ENCODE measurements around the gene SERINC1.
A peak's percentile ranks its signal among the peaks of the same experiment; 100 is the strongest.
"Not testable (repeated sequence)": the region's sequence is repeated elsewhere in the genome, so short reads cannot be mapped to it uniquely, and the experiment has no call there.

SERINC1 gene

GRCh38 chr6:122471107-122472021 is at the start of gene SERINC1:
TSS of gene SERINC1 (minus strand) at chr6:122471807. CDS start at chr6:122471737, 70 bp downstream.
- peak; percentile 72 to 85 for DNase-seq (ENCODE audit: low read depth in 2 of 2)

- DNase-seq (ENCODE audit: low read depth in 2 of 2), result no peak
Observed at GRCh38 chr6:122511193-122511924, 39.8 kb upstream of the SERINC1 start.

- not testable (repeated sequence) for DNase-seq (ENCODE audit: low read depth in 2 of 2)
Observed at GRCh38 chr6:122505170-122505569, 33.6 kb upstream of the SERINC1 start.

- DNase-seq (ENCODE audit: low read depth in 2 of 2), result no peak
Observed at GRCh38 chr6:122501475-122501874, 29.9 kb upstream of the SERINC1 start.

- DNase-seq (ENCODE audit: low read depth in 2 of 2), result no peak
Observed at GRCh38 chr6:122495612-122496011, 24.0 kb upstream of the SERINC1 start.

- no peak for DNase-seq (ENCODE audit: low read depth in 2 of 2)
Observed at GRCh38 chr6:122494665-122495272, 23.2 kb upstream of the SERINC1 start.

GRCh38 chr6:122491919-122492555 is 20.4 kb upstream of the SERINC1 start:
- DNase-seq (ENCODE audit: low read depth in 2 of 2), result peak; percentile 20 to 49

- DNase-seq (ENCODE audit: low read depth in 2 of 2), result no peak
Observed at GRCh38 chr6:122490607-122491006, 19.0 kb upstream of the SERINC1 start.

GRCh38 chr6:122484760-122485159 is 13.2 kb upstream of the SERINC1 start:
- no peak for DNase-seq (ENCODE audit: low read depth in 2 of 2)

- no peak for DNase-seq (ENCODE audit: low read depth in 2 of 2)
Observed at GRCh38 chr6:122482750-122483080, 11.1 kb upstream of the SERINC1 start.

- no peak for DNase-seq (ENCODE audit: low read depth in 2 of 2)
Observed at GRCh38 chr6:122476131-122476530, 4.5 kb upstream of the SERINC1 start.

GRCh38 chr6:122472022-122472340 is 374 bp upstream of the SERINC1 start:
- no peak for DNase-seq (ENCODE audit: low read depth in 2 of 2)

GRCh38 chr6:122461885-122462284 is 9.7 kb downstream of the SERINC1 start:
- no peak for DNase-seq (ENCODE audit: low read depth in 2 of 2)

- DNase-seq (ENCODE audit: low read depth in 2 of 2), result not testable (repeated sequence)
Observed at GRCh38 chr6:122459865-122460416, 11.7 kb downstream of the SERINC1 start.

GRCh38 chr6:122459240-122459639 is 12.4 kb downstream of the SERINC1 start:
- DNase-seq (ENCODE audit: low read depth in 2 of 2), result no peak

- DNase-seq (ENCODE audit: low read depth in 2 of 2), result no peak
Observed at GRCh38 chr6:122458087-122458486, 13.5 kb downstream of the SERINC1 start.

GRCh38 chr6:122455116-122455515 is 16.5 kb downstream of the SERINC1 start:
- DNase-seq (ENCODE audit: low read depth in 2 of 2), result not testable (repeated sequence)

- DNase-seq (ENCODE audit: low read depth in 2 of 2), result no peak
Observed at GRCh38 chr6:122454673-122455072, 16.9 kb downstream of the SERINC1 start.

- no peak for DNase-seq (ENCODE audit: low read depth in 2 of 2)
Observed at GRCh38 chr6:122452509-122452908, 19.1 kb downstream of the SERINC1 start.

- DNase-seq (ENCODE audit: low read depth in 2 of 2), result no peak
Observed at GRCh38 chr6:122449069-122449468, 22.5 kb downstream of the SERINC1 start.

- DNase-seq (ENCODE audit: low read depth in 2 of 2), result no peak
Observed at GRCh38 chr6:122445274-122445673, 26.3 kb downstream of the SERINC1 start.

GRCh38 chr6:122438975-122439374 is 32.6 kb downstream of the SERINC1 start:
- DNase-seq (ENCODE audit: low read depth in 2 of 2), result no peak
